HL-60 (cell line): ENCODE data around the gene WRAP73.

ENCODE experiments used
- DNase-seq, 2 experiments: peaks; one replicate each; pipeline ENCODE4 v3.0.0-alpha.2; 2010 to 2020; ENCODE audit warnings: low read depth in 1 of 2, low spot score in 1 of 2
- H3K27ac ChIP-seq: fragments of 250-450 bp; sonication (Bioruptor Pico); replicated peaks from 2 replicates; pipeline ENCODE4 v1.5.1; 2020; ENCODE audit warnings: mild to moderate bottlenecking, moderate library complexity
- H3K27me3 ChIP-seq: fragments of 250-450 bp; sonication (Bioruptor Pico); 2 replicates; pipeline ENCODE4 v1.5.1; 2021; ENCODE audit warnings: mild to moderate bottlenecking, moderate library complexity; ENCODE audit not compliant: insufficient read depth, poor library complexity, severe bottlenecking
- H3K4me3 ChIP-seq: replicated peaks from 2 replicates; pipeline ENCODE4 v1.5.1; 2011; ENCODE audit warnings: mild to moderate bottlenecking, control low read depth, low read length; ENCODE audit not compliant: insufficient read depth
- GABPA ChIP-seq: IDR thresholded peaks from 2 replicates; pipeline ENCODE4 v1.6.1; 2012; ENCODE audit warnings: low read depth
- POLR2AphosphoS5 ChIP-seq: IDR thresholded peaks from 2 replicates; pipeline ENCODE4 v1.6.1; 2012; ENCODE audit warnings: low read depth
- SPI1 ChIP-seq: IDR thresholded peaks from 2 replicates; pipeline ENCODE4 v1.6.1; 2012; ENCODE audit warnings: low read depth, mild to moderate bottlenecking, borderline replicate concordance
- TF ChIP-seq, protein P1 (sequence below): IDR thresholded peaks from one replicate; pipeline ENCODE4 v1.5.1; 2011; ENCODE audit warnings: low read length, control low read depth, inconsistent platforms; ENCODE audit not compliant: insufficient read depth
- TF ChIP-seq, protein P2 (sequence below): IDR thresholded peaks from 2 replicates; pipeline ENCODE4 v1.6.1; 2012; ENCODE audit warnings: low read depth; ENCODE audit not compliant: insufficient replicate concordance

WRAP73 gene

DNA sequence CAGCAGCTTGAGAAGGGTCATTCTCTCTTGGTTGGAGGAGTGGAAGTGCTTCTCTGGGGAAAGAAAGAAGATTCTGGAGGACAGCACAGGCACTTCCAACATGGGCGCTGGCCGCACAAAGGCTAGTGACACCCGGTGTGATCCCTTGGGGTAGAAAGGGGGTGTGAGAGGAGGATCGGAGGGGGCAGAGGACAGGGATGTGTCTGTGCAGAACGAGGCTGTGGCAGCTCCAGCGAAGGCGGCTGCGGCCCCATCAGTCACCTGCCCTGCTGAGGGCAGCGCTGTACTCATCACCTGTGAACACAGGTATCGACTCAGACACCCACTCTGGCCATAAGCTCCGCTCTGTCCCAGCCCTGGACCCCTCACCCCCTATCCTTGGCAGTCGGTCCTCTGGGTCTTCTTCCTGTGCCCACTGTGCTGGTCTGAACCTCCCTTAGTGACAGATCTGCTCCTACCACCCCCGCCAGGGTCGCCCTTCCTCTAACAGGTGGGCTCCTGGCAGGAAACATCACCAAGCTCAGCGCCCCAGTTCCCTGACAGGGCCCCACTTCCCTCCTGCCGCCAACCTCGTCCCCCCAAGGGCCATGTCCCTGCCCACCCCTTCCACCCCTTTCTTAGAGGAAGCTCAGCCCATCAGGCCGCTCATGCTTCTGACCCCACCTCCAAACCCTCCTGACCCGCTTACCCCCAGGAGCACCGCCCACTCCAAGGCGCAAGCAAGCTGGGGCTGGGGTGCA is 22.5 kb upstream of the WRAP73 start:
- no peak for TF ChIP-seq POLR2AphosphoS5
- TF ChIP-seq, protein P1, sequence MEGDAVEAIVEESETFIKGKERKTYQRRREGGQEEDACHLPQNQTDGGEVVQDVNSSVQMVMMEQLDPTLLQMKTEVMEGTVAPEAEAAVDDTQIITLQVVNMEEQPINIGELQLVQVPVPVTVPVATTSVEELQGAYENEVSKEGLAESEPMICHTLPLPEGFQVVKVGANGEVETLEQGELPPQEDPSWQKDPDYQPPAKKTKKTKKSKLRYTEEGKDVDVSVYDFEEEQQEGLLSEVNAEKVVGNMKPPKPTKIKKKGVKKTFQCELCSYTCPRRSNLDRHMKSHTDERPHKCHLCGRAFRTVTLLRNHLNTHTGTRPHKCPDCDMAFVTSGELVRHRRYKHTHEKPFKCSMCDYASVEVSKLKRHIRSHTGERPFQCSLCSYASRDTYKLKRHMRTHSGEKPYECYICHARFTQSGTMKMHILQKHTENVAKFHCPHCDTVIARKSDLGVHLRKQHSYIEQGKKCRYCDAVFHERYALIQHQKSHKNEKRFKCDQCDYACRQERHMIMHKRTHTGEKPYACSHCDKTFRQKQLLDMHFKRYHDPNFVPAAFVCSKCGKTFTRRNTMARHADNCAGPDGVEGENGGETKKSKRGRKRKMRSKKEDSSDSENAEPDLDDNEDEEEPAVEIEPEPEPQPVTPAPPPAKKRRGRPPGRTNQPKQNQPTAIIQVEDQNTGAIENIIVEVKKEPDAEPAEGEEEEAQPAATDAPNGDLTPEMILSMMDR = no peak
- no peak for TF ChIP-seq SPI1
- TF ChIP-seq, protein P2, sequence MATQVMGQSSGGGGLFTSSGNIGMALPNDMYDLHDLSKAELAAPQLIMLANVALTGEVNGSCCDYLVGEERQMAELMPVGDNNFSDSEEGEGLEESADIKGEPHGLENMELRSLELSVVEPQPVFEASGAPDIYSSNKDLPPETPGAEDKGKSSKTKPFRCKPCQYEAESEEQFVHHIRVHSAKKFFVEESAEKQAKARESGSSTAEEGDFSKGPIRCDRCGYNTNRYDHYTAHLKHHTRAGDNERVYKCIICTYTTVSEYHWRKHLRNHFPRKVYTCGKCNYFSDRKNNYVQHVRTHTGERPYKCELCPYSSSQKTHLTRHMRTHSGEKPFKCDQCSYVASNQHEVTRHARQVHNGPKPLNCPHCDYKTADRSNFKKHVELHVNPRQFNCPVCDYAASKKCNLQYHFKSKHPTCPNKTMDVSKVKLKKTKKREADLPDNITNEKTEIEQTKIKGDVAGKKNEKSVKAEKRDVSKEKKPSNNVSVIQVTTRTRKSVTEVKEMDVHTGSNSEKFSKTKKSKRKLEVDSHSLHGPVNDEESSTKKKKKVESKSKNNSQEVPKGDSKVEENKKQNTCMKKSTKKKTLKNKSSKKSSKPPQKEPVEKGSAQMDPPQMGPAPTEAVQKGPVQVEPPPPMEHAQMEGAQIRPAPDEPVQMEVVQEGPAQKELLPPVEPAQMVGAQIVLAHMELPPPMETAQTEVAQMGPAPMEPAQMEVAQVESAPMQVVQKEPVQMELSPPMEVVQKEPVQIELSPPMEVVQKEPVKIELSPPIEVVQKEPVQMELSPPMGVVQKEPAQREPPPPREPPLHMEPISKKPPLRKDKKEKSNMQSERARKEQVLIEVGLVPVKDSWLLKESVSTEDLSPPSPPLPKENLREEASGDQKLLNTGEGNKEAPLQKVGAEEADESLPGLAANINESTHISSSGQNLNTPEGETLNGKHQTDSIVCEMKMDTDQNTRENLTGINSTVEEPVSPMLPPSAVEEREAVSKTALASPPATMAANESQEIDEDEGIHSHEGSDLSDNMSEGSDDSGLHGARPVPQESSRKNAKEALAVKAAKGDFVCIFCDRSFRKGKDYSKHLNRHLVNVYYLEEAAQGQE = no peak
- no peak for TF ChIP-seq GABPA
- no peak overlapping the region for H3K4me3 ChIP-seq
- no peak for DNase-seq
- H3K27ac ChIP-seq = no peak overlapping the region
- no peaks in the 10 kb centered on the region for H3K27me3 ChIP-seq

DNA sequence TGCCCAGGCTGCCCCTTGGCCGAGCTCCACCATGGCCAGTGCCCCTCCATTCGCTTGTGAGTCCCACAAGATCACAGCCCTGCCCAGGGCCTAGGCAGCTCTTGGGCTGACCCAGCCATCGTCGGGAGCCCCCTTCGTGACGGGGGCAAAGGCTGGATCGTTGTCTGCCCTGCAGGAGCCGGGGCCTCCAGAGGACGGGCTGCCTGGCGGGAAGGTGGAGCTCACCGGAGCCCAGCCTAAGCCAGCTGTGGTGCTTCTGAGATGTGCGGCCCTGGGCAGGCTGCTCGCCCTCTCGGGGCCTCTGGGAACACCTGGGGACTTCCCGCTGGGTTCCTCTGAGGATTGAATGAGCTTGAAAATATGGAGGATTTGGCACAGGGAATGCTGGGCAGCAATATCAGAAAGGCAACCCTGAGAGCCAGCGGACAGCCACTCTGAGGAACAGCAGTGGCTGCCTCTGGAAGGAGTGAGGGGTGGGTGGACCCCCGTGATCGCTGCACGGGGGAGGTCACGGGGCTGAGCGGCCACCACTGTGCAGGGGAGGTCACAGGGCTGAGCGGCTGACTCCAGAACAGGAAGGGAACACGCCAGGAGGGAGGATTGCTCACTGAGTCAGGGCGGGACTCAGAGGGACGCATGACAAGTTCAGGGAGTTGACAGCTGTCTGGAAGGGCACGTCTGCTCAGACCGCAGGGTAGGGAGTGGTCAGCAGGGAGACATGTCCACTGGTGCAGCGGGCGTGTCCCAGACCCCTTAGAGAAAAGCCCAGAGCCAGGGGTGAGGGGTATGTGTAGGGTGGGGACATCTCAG is 21.7 kb upstream of the WRAP73 start:
- TF ChIP-seq, protein P2 = no peak
- no peak for TF ChIP-seq SPI1
- no peak for TF ChIP-seq POLR2AphosphoS5
- TF ChIP-seq, protein P1 = no peak
- TF ChIP-seq GABPA = no peak
- Histone ChIP-seq H3K4me3 (no peak overlapping the region), H3K27me3 (no peaks in the 10 kb centered on the region), H3K27ac (no peak overlapping the region)
- no peak for DNase-seq

DNA sequence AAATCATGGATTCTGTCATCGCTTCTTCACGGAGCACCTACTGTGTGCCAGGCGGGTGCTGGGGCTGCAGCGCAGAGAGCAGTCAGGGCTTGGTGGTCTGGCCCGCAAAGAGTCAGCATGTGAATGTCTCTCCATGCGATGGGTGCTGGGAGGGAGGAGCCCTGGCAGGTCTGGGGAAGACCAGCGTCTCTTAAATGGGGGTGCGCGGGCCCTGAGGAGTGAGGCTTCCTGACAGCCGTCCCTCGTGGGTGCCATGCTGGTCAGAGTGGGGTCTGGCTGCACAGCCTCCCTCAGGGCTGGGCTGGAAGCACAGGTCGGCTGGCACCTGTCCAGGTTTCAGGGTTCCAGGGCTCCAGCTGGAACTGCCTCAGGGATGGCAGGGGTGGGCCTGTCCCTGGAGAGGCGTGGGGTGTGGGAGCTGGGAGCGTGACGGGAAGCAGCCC is 20.9 kb upstream of the WRAP73 start:
- Histone ChIP-seq H3K27ac (no peak overlapping the region), H3K4me3 (no peak overlapping the region), H3K27me3 (no peaks in the 10 kb centered on the region)
- DNase-seq = no peak
- TF ChIP-seq GABPA = no peak
- no peak for TF ChIP-seq POLR2AphosphoS5

DNA sequence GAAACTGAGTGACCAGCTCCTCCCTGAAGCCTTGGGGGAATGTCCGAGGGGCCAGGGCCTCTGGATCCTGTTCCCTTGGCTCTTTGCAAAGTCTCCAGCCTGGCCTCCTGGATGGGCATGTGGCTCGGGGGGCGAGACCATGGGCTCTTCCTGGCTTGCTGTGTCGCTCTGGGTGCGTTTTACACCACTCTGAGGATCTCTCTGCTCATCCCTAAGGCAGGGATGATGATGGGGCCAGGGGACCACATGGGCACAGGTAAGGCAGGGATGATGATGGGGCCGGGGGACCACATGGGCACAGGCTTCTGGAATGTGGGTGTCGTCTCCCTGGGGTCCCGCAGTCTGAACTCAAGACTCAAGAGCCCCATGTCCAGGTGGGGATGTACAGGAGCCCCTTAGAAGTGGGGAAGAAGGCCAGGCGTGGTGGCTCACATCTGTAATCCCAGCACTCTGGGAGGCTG is 20.1 kb upstream of the WRAP73 start:
- H3K27me3 ChIP-seq = no peaks in the 10 kb centered on the region
- TF ChIP-seq POLR2AphosphoS5 (no peak), SPI1 (no peak), GABPA (no peak)
- TF ChIP-seq, protein P2 = no peak
- no peak for DNase-seq
- H3K27ac ChIP-seq = no peak overlapping the region
- no peak overlapping the region for H3K4me3 ChIP-seq
